CD4-positive, alpha-beta T cell (primary cell): ENCODE results near the gene KCNMA1. TPM values are rescaled to one million over a fixed set of nuclear protein-coding genes. Genes with fewer than 3 reads are reported as not detected.

Source experiments
- ATAC-seq: fragments of 200-7000 bp; cut with Tn5 transposase; one replicate; pipeline ENCODE4 v1.10.0; 2022; ENCODE audit warnings: mild to moderate bottlenecking; ENCODE audit not compliant: poor library complexity
- CTCF ChIA-PET: fragments of 350-600 bp; sonication (Branson Sonifier 250); formaldehyde crosslinking; loops from one replicate; lab custom pipeline; 2021; ENCODE audit warnings: antibody characterized with exemption, inconsistent platforms; lab: Charles Lee
- POLR2A ChIA-PET: fragments of 350-600 bp; sonication (Branson Sonifier 250); formaldehyde crosslinking; loops from one replicate; lab custom pipeline; 2021; ENCODE audit warnings: antibody characterized with exemption, inconsistent platforms; lab: Charles Lee
- DNase-seq, 14 experiments: peaks; one replicate each; pipeline ENCODE4 v3.0.0-alpha.2; 2013 to 2020; ENCODE audit warnings: mixed read lengths in 2 of 14
- H3K27ac ChIP-seq, 2 donors: one replicate each; pipeline versions ENCODE4 v1.5.1 to v1.7.0; 2013; ENCODE audit warnings: low read length in 2 of 2, low read depth in 1 of 2, mild to moderate bottlenecking in 1 of 2
- H3K27me3 ChIP-seq, 2 experiments: 1 replicate in 1 of 2; 2 replicates in 1 of 2; pipeline versions ENCODE4 v1.6.1 to v1.7.0; 2013; ENCODE audit warnings: low read length in 2 of 2, control low read depth in 1 of 2, mild to moderate bottlenecking in 1 of 2, moderate library complexity in 1 of 2; ENCODE audit not compliant: insufficient read depth in 2 of 2, control insufficient read depth in 1 of 2
- H3K36me3 ChIP-seq: one replicate; pipeline ENCODE4 v1.6.1; 2013; ENCODE audit warnings: low read length, control low read depth; ENCODE audit not compliant: insufficient read depth
- H3K4me1 ChIP-seq: one replicate; pipeline ENCODE4 v1.6.1; 2013; ENCODE audit warnings: low read length, control low read depth; ENCODE audit not compliant: insufficient read depth
- H3K4me3 ChIP-seq: one replicate; pipeline ENCODE4 v1.5.1; 2013; ENCODE audit warnings: mild to moderate bottlenecking, low read length, moderate library complexity
- H3K9me3 ChIP-seq, 2 experiments: 1 replicate in 1 of 2; 2 replicates in 1 of 2; pipeline versions ENCODE4 v1.6.1 to v1.7.0; 2013; ENCODE audit warnings: low read length in 2 of 2, mild to moderate bottlenecking in 2 of 2, control low read depth in 1 of 2, moderate library complexity in 1 of 2; ENCODE audit not compliant: control insufficient read depth in 1 of 2, insufficient read depth in 1 of 2
- H3K27ac Mint-ChIP-seq: one replicate; pipeline ENCODE4 v1.8.0; 2020; ENCODE audit warnings: mixed read lengths
- H3K27me3 Mint-ChIP-seq: one replicate; pipeline ENCODE4 v1.8.0; 2021; ENCODE audit warnings: mixed read lengths
- H3K36me3 Mint-ChIP-seq: one replicate; pipeline ENCODE4 v1.8.0; 2021; ENCODE audit warnings: low read depth, mixed read lengths
- H3K4me1 Mint-ChIP-seq: one replicate; pipeline ENCODE4 v1.8.0; 2021; ENCODE audit warnings: low read depth, mixed read lengths
- H3K4me3 Mint-ChIP-seq: one replicate; pipeline ENCODE4 v1.8.0; 2020; ENCODE audit warnings: mild to moderate bottlenecking, mixed read lengths
- H3K9me3 Mint-ChIP-seq: one replicate; pipeline ENCODE4 v1.8.0; 2020; ENCODE audit warnings: mixed read lengths
- intact Hi-C, 2 experiments: fragments of 100-400 bp; cut with DNase I in 1 of 2; cut with micrococcal nuclease in 1 of 2; formaldehyde crosslinking; loops; one replicate each; pipeline versions ENCODE4 v1.15.1 to v1.9.0; 2023 to 2025; cut with DNase I, micrococcal nuclease
- total RNA-seq, 174 experiments: library from RNA in 2 of 174; stranded (reverse) in 2 of 174; gene quantifications; one replicate each; pipeline ENCODE4 v1.2.3 and lab custom pipeline; 2021 to 2026
- TF ChIP-seq, protein P1 (sequence below): fragments of 200-600 bp; IDR thresholded peaks from one replicate; pipeline ENCODE4 v1.8.0; 2022; ENCODE audit warnings: antibody characterized with exemption, mild to moderate bottlenecking

KCNMA1 gene
- total RNA-seq, 2 experiments from 2014 or later: not detected

GRCh38 chr10:77547307-77548050 lies 90.1 kb downstream of the KCNMA1 start:
- DNase-seq: no peak
- Mint-ChIP-seq H3K27ac (no peak overlapping the region), H3K4me1 (no peaks in the 10 kb centered on the region), H3K36me3 (no peaks in the 10 kb centered on the region), H3K4me3 (no peak overlapping the region), H3K9me3 (peaks cover 7% of the 10 kb centered on the region), H3K27me3 (peaks cover 5% of the 10 kb centered on the region)
- Histone ChIP-seq H3K36me3 (no peaks in the 10 kb centered on the region), H3K27ac (no peak overlapping the region), H3K27me3 (peaks cover 0 to 6% of the 10 kb centered on the region in 2 experiments), H3K9me3 (peaks cover 0 to 16% of the 10 kb centered on the region in 2 experiments), H3K4me3 (no peak overlapping the region), H3K4me1 (no peaks in the 10 kb centered on the region)
- TF ChIP-seq, protein P1, sequence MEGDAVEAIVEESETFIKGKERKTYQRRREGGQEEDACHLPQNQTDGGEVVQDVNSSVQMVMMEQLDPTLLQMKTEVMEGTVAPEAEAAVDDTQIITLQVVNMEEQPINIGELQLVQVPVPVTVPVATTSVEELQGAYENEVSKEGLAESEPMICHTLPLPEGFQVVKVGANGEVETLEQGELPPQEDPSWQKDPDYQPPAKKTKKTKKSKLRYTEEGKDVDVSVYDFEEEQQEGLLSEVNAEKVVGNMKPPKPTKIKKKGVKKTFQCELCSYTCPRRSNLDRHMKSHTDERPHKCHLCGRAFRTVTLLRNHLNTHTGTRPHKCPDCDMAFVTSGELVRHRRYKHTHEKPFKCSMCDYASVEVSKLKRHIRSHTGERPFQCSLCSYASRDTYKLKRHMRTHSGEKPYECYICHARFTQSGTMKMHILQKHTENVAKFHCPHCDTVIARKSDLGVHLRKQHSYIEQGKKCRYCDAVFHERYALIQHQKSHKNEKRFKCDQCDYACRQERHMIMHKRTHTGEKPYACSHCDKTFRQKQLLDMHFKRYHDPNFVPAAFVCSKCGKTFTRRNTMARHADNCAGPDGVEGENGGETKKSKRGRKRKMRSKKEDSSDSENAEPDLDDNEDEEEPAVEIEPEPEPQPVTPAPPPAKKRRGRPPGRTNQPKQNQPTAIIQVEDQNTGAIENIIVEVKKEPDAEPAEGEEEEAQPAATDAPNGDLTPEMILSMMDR: no peak
- ChIA-PET CTCF (no interaction called here), POLR2A (no interaction called here)
- ATAC-seq: no peak
- intact Hi-C loops: no loop called here

DNA sequence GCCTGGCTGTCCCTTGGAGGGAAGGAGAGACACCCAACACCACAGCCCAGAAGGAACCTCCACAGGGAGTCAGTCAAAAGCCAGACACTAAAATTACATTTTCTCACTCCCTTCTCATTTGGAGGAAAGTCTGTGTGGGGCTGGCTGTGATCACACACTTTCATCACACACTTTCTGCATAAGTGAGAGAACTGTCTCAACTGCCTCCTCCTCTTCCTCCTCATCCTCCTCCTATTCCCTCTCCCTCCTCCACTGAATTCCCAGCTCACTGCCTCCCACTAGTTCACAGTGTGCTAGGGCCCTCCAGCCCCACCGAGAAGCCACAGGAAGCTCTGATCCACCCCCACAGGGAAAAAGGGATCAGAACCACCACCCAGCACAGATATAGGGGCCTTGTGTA lies 91.6 kb downstream of the KCNMA1 start:
- peaks cover 7% of the 10 kb centered on the region for H3K9me3 Mint-ChIP-seq
- H3K9me3 ChIP-seq: peaks cover 0 to 16% of the 10 kb centered on the region in 2 experiments
- H3K36me3 ChIP-seq: no peaks in the 10 kb centered on the region
- CTCF ChIA-PET: no interaction called here
- peaks cover 0 to 6% of the 10 kb centered on the region in 2 experiments for H3K27me3 ChIP-seq
- H3K27ac ChIP-seq: no peak overlapping the region
- no peaks in the 10 kb centered on the region for H3K4me1 ChIP-seq
- peaks cover 5% of the 10 kb centered on the region for H3K27me3 Mint-ChIP-seq
- no peak for ATAC-seq
- H3K27ac Mint-ChIP-seq: no peak overlapping the region
- TF ChIP-seq, protein P1: no peak
- no peak overlapping the region for H3K4me3 ChIP-seq
- intact Hi-C loops: no loop called here
- POLR2A ChIA-PET: no interaction called here
- H3K4me1 Mint-ChIP-seq: no peaks in the 10 kb centered on the region
- no peak for DNase-seq
- H3K4me3 Mint-ChIP-seq: no peak overlapping the region
- no peaks in the 10 kb centered on the region for H3K36me3 Mint-ChIP-seq

- Mint-ChIP-seq H3K27ac (no peak overlapping the region), H3K9me3 (peaks cover 7% of the 10 kb centered on the region), H3K4me3 (no peak overlapping the region), H3K4me1 (no peaks in the 10 kb centered on the region), H3K36me3 (no peaks in the 10 kb centered on the region), H3K27me3 (peaks cover 5% of the 10 kb centered on the region)
- TF ChIP-seq, protein P1: no peak
- DNase-seq (no peak), ATAC-seq (no peak)
- H3K27ac ChIP-seq: no peak overlapping the region
- H3K36me3 ChIP-seq: no peaks in the 10 kb centered on the region
- H3K4me3 ChIP-seq: no peak overlapping the region
- peaks cover 0 to 6% of the 10 kb centered on the region in 2 experiments for H3K27me3 ChIP-seq
- no peaks in the 10 kb centered on the region for H3K4me1 ChIP-seq
- ChIA-PET POLR2A (no interaction called here), CTCF (no interaction called here)
- peaks cover 0 to 19% of the 10 kb centered on the region in 2 experiments for H3K9me3 ChIP-seq
- intact Hi-C loops: no loop called here
Measured at GRCh38 chr10:77545585-77545984, 92.0 kb downstream of the KCNMA1 start.
